ENCODE measurements around the gene RAX. TPM values are rescaled to one million over a fixed set of nuclear protein-coding genes. Genes with fewer than 3 reads are reported as not detected.

Gene RAX
- total and polyA plus RNA-seq, 2 of the 4 experiments (the other 2 are of a cell fraction) = not detected

DNA sequence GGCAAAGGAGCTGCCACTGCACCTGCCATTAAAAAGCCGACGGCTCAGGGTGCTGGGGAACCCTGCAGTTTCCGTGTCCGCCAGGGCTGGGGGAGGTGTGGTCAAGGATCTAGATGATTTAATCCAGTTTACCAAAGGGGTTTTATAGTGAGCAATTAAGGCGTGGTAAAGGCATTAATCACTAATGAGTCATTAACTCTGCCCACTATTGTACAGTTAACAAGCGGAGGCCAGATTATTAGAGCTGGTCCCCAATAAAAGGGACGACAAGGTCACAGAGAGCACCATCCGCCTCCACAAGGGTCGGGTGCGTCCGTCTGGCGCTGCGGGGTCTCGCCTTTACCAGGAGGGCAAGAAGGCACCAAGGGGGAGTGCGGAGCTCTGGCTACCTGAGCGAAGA lies 9.6 kb downstream of the RAX start:
- in situ Hi-C loops (cut with MboI; ENCODE audit: low sequenced_read_pairs) = no loop called here
- Histone ChIP-seq H3K4ac (ENCODE audit: low read depth, low read length) (no peak overlapping the region), H3K9me3 (ENCODE audit: control insufficient read depth, insufficient read depth, low read length) (peaks cover 12% of the 10 kb centered on the region; the same call in 1 of the 2 replicates)

More for the DNA sequence above, 9.6 kb downstream of the RAX start:
- 17% methylated on average over 2 of the region's 16 CpGs; no CpG with 5 or more reads in 1 of the 2 experiments for WGBS, 2 experiments (ENCODE audit: extremely low coverage in 2 of 2, insufficient read length in 1 of 2)
- H4K91ac ChIP-seq (ENCODE audit: insufficient read depth, low read depth, low read length) = no peak overlapping the region
- no peak overlapping the region for H2BK20ac ChIP-seq (ENCODE audit: low read depth, low read length)
- no peak overlapping the region for H2AFZ ChIP-seq (replicated peaks; ENCODE audit: low read length, poor library complexity)
- no peak overlapping the region for H3K56ac ChIP-seq (ENCODE audit: extremely low read depth, insufficient read depth, low read length)
- H3K4me1 ChIP-seq (ENCODE audit: control insufficient read depth, insufficient read depth, low read length) = no peaks in the 10 kb centered on the region
- no peak overlapping the region for H2AK5ac ChIP-seq (ENCODE audit: low read depth, low read length)
- ATAC-seq (ENCODE audit: low read depth) = no peak
- no peak overlapping the region for H3K4me2 ChIP-seq (ENCODE audit: low read depth, low read length)
- DNase-seq = no peak
- no peak overlapping the region for H3K9ac ChIP-seq (ENCODE audit: low read depth, low read length)
- no peak for TF ChIP-seq RCOR1 (IDR thresholded peaks at IDR 0.05; ENCODE audit: insufficient replicate concordance, low read length)
- no peak for TF ChIP-seq RAD21 (IDR thresholded peaks at IDR 0.05; ENCODE audit: low read length)
- TF ChIP-seq FOS (IDR thresholded peaks at IDR 0.05; ENCODE audit: low read depth, low read length) = no peak
- TF ChIP-seq SMC3 (IDR thresholded peaks at IDR 0.05; ENCODE audit: low read depth, low read length) = no peak
- no peak for TF ChIP-seq BHLHE40 (IDR thresholded peaks at IDR 0.05; ENCODE audit: low read depth, low read length)
- TF ChIP-seq MAFK (IDR thresholded peaks at IDR 0.05; ENCODE audit: low read depth, low read length) = no peak
- no peak for TF ChIP-seq CEBPB (IDR thresholded peaks at IDR 0.05; ENCODE audit: low read depth, low read length)
- no peak for TF ChIP-seq POLR2A (IDR thresholded peaks at IDR 0.05; ENCODE audit: low read depth, low read length)
- no peak for TF ChIP-seq MXI1 (IDR thresholded peaks at IDR 0.05; ENCODE audit: borderline replicate concordance, low read depth, low read length)
- no peak for TF ChIP-seq CHD1 (IDR thresholded peaks at IDR 0.05; ENCODE audit: low read depth, low read length)
- no peak for TF ChIP-seq RFX5 (IDR thresholded peaks at IDR 0.05; ENCODE audit: low read depth, low read length)
- TF ChIP-seq, protein P1, sequence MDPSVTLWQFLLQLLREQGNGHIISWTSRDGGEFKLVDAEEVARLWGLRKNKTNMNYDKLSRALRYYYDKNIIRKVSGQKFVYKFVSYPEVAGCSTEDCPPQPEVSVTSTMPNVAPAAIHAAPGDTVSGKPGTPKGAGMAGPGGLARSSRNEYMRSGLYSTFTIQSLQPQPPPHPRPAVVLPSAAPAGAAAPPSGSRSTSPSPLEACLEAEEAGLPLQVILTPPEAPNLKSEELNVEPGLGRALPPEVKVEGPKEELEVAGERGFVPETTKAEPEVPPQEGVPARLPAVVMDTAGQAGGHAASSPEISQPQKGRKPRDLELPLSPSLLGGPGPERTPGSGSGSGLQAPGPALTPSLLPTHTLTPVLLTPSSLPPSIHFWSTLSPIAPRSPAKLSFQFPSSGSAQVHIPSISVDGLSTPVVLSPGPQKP (IDR thresholded peaks at IDR 0.05; ENCODE audit: borderline replicate concordance, low read depth, low read length) = no peak
- TF ChIP-seq, protein P2, sequence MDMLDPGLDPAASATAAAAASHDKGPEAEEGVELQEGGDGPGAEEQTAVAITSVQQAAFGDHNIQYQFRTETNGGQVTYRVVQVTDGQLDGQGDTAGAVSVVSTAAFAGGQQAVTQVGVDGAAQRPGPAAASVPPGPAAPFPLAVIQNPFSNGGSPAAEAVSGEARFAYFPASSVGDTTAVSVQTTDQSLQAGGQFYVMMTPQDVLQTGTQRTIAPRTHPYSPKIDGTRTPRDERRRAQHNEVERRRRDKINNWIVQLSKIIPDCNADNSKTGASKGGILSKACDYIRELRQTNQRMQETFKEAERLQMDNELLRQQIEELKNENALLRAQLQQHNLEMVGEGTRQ (IDR thresholded peaks at IDR 0.05; ENCODE audit: low read depth, low read length) = no peak
- no peak for TF ChIP-seq NFE2L2 (IDR thresholded peaks at IDR 0.05; ENCODE audit: low read depth, low read length)
- no peak for TF ChIP-seq MAZ (IDR thresholded peaks at IDR 0.05; ENCODE audit: borderline replicate concordance, low read depth, low read length)
- no peak overlapping the region for H4K8ac ChIP-seq (ENCODE audit: low read depth in 2 of 2, low read length in 2 of 2)
- H3K27ac ChIP-seq (ENCODE audit: insufficient read depth, low read length) = no peak overlapping the region
- POLR2A ChIA-PET (ENCODE audit: unreplicated experiment) = no interaction called here
- H3K79me1 ChIP-seq (ENCODE audit: low read depth in 1 of 2, low read length in 2 of 2) = no peaks in the 10 kb centered on the region
- H3K14ac ChIP-seq (replicated peaks; ENCODE audit: low read depth, low read length) = no peak overlapping the region
- no peak overlapping the region for H2BK15ac ChIP-seq (ENCODE audit: low read depth, low read length)
- H2BK5ac ChIP-seq (ENCODE audit: low read depth, low read length, poor library complexity, severe bottlenecking) = no peak overlapping the region
- no peak overlapping the region for H2AK9ac ChIP-seq (replicated peaks; ENCODE audit: low read depth, low read length, poor library complexity)
- dilution Hi-C loops (cut with HindIII; ENCODE audit: low sequenced_read_pairs, unreplicated experiment) = no loop called here
- H3K23ac ChIP-seq (ENCODE audit: low read depth, low read length) = no peak overlapping the region
- no peaks in the 10 kb centered on the region for H3K9me1 ChIP-seq (ENCODE audit: insufficient read depth, low read length)
- H3K18ac ChIP-seq (ENCODE audit: low read depth, low read length) = no peak overlapping the region
- H2BK120ac ChIP-seq (ENCODE audit: low read depth, low read length) = no peak overlapping the region
- H3K4me3 ChIP-seq (ENCODE audit: insufficient read depth, low read depth, low read length) = no peak overlapping the region
- BruUV-seq (replicated peaks) = no TSS peak
- intact Hi-C loops (cut with micrococcal nuclease) = no loop called here
- peaks cover 58% of the 10 kb centered on the region for H3K27me3 ChIP-seq (ENCODE audit: control insufficient read depth, insufficient read depth, low read length)
- H3K36me3 ChIP-seq (ENCODE audit: control insufficient read depth, insufficient read depth, low read length) = no peaks in the 10 kb centered on the region
- no peaks in the 10 kb centered on the region; the same call in 1 of the 2 replicates for H4K20me1 ChIP-seq (ENCODE audit: insufficient read depth, low read length)
- no peak overlapping the region for H4K5ac ChIP-seq (ENCODE audit: low read depth, low read length)
- CTCF ChIA-PET = interaction anchor here (0.5 to 1.5 kb wide), 3 partner anchors 15 to 71 kb away, joined by 5 to 6 read pairs (median 5); no protein-coding TSS in a partner anchor

Data from IMR-90 (cell line).